ENCODE results near the gene RAPGEF5. TPM values are rescaled to one million over a fixed set of nuclear protein-coding genes. Genes with fewer than 3 reads are reported as not detected.

RAPGEF5 gene
- total and polyA plus RNA-seq, 12 donors, result 5.1 to 87.0 (median 26.0) TPM

DNA sequence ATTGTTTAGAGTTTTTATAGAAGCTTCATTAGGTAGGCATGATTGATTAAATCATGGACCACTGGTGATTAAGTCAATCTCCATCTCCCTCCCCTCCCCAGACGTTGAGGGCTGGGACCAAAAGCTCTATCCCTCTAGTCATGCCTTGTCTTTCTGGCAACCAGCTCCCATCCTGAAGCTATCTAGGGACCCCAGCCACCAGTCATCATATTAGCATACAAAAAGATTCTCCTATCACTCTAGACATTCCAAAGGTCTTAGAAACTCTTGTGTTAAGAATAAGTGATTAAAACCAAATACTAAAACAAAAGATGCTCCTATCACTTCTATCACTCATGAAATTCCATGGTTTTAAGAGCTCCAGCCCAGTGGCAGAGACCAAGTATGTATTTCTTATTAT, 178.2 kb downstream of the RAPGEF5 start:
- Histone ChIP-seq H3K4me3 (no peak overlapping the region), H3K36me3 (replicated peaks in 1 of 2) (no peaks in the 10 kb centered on the region), H3K9me3 (replicated peaks in 1 of 3) (no peaks in the 10 kb centered on the region), H3K4me1 (replicated peaks in 1 of 2) (no peaks in the 10 kb centered on the region), H3K27ac (no peak overlapping the region), H3K27me3 (no peaks in the 10 kb centered on the region)
- intact Hi-C loops (cut with DNase I), result no loop called here
- 44 to 57% (median 51%) methylated on average over 1 of the region's 1 CpG for WGBS, 4 donors
- no peak for TF ChIP-seq POLR2A (IDR thresholded peaks at IDR 0.05)
- DNase-seq, result no peak

DNA sequence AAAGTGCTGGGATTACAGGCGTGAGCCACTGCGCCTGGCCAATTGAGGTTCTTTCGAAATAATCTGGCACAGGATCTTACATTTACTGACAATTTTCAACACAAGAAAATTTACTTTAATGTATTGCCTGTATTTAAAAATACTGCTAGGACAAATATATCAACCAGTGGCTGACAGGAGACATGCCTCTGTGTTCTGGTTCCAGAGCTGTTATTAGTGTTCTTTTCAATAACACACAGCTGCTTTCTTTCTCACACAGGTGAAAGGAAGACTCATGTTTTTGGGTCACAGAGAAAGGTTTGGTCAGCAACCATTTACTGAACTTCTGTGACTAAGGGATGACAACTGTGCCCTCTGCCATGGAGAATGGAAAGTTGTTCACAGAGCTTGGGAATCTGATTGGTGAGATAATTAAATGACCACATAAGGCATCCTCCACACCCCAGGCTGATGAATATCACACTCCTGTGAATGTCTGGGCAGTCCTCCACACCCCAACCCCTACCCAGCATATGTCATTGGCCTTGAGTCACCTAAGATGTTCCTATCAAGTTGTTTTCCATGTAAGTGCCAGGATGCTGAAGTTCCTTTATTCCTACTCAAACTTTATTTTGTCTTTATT, 180.1 kb downstream of the RAPGEF5 start:
- TF ChIP-seq, protein P1, sequence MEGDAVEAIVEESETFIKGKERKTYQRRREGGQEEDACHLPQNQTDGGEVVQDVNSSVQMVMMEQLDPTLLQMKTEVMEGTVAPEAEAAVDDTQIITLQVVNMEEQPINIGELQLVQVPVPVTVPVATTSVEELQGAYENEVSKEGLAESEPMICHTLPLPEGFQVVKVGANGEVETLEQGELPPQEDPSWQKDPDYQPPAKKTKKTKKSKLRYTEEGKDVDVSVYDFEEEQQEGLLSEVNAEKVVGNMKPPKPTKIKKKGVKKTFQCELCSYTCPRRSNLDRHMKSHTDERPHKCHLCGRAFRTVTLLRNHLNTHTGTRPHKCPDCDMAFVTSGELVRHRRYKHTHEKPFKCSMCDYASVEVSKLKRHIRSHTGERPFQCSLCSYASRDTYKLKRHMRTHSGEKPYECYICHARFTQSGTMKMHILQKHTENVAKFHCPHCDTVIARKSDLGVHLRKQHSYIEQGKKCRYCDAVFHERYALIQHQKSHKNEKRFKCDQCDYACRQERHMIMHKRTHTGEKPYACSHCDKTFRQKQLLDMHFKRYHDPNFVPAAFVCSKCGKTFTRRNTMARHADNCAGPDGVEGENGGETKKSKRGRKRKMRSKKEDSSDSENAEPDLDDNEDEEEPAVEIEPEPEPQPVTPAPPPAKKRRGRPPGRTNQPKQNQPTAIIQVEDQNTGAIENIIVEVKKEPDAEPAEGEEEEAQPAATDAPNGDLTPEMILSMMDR (IDR thresholded peaks at IDR 0.05), result no peak
- TF ChIP-seq POLR2A (IDR thresholded peaks at IDR 0.05), result no peak
- peak overlapping the region in 1 of 5 donors; percentile 42 for H3K27ac ChIP-seq
- intact Hi-C loops (cut with DNase I), result no loop called here
- H3K36me3 ChIP-seq (replicated peaks in 1 of 2), result no peaks in the 10 kb centered on the region
- 58 to 75% (median 69%) methylated on average over 3 of the region's 3 CpGs for whole genome bisulfite sequencing, 4 donors
- no peaks in the 10 kb centered on the region for H3K4me1 ChIP-seq (replicated peaks in 1 of 2)
- H3K27me3 ChIP-seq, result no peaks in the 10 kb centered on the region
- no peak overlapping the region for H3K4me3 ChIP-seq
- no peak for DNase-seq
- no peaks in the 10 kb centered on the region for H3K9me3 ChIP-seq (replicated peaks in 1 of 3)

DNA sequence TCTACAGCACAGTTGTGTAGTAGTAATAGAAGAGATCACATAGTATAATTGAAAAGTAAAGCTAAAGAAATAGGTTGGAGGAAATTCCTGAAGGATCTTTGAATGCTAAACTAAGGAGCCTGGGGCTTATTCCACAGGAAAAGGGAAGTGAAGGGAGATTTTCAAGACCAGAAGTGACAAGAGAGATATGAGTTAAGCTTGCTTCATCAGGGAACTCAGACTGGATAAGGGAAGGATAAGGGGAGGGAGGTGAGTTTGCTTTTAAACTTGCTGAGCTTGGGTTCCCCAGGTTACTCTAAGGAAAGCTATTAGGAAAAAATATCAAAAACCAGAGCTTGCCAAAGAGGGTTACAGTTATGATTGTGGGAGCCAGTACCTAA, 182.4 kb downstream of the RAPGEF5 start:
- no peaks in the 10 kb centered on the region for H3K4me1 ChIP-seq (replicated peaks in 1 of 2)
- no peaks in the 10 kb centered on the region for H3K27me3 ChIP-seq
- H3K27ac ChIP-seq, result no peak overlapping the region
- no peaks in the 10 kb centered on the region for H3K36me3 ChIP-seq (replicated peaks in 1 of 2)
- intact Hi-C loops (cut with DNase I), result no loop called here
- no peaks in the 10 kb centered on the region for H3K9me3 ChIP-seq (replicated peaks in 1 of 3)
- TF ChIP-seq, protein P1 (IDR thresholded peaks at IDR 0.05), result no peak
- no peak for TF ChIP-seq POLR2A (IDR thresholded peaks at IDR 0.05)
- no peak overlapping the region for H3K4me3 ChIP-seq
- DNase-seq, result no peak

DNA sequence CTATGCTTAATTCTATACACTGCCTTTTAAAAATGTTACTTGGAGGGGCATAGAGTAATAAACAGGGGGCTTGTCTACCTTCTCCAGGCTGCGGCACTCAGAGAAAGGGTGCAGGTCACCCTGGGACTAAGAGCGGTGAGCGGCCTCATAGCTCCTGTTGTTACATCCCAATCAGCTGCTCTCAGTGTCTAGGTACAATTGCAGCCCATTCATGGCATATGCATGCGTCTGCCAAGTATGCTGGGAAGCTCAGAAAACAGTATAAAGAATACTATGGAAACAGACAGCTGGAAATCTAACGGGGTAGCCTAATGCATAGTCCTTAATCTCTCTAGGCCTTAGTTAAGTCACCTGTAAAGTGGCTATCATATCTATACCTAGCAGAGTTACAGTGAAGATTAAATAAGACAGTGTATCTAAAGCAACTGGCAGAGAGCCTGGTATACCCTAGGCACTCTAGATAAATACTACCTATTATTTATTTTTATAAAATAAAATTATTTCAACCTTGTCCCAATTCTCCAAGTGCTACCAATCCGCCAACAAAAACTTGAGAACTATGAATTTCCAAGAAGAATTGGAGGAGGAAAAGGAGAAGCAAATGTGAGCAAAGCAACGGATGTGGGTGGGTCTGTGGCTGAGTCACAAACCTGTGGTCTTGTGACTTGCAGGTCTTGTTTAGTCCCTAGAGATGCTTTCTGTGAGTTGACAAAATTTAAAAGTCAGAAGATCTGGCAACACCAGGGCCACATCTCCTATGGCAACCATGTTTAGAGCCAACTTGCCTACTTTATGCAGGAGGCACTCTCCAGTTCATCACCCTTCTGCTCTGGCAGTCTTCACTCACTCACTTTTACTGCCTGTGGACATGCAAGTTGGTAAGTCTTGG, 183.0 kb downstream of the RAPGEF5 start:
- H3K27me3 ChIP-seq, result no peaks in the 10 kb centered on the region
- no peak for TF ChIP-seq POLR2A (IDR thresholded peaks at IDR 0.05)
- TF ChIP-seq, protein P1 (IDR thresholded peaks at IDR 0.05), result no peak
- no peaks in the 10 kb centered on the region for H3K4me1 ChIP-seq (replicated peaks in 1 of 2)
- intact Hi-C loops (cut with DNase I), result no loop called here
- no peak for DNase-seq
- no peak overlapping the region for H3K27ac ChIP-seq
- 86 to 91% (median 88%) methylated on average over 7 of the region's 7 CpGs for WGBS, 4 donors
- no peaks in the 10 kb centered on the region for H3K36me3 ChIP-seq (replicated peaks in 1 of 2)
- no peak overlapping the region for H3K4me3 ChIP-seq
- H3K9me3 ChIP-seq (replicated peaks in 1 of 3), result no peaks in the 10 kb centered on the region
